GM21447 (cell line): ENCODE results near the gene TSPAN32.

ENCODE experiments used
- ATAC-seq: cut with Tn5 transposase; IDR thresholded peaks from one replicate; pipeline ENCODE4 v1.9.1; 2021; ENCODE audit not compliant: unreplicated experiment

TSPAN32 gene

DNA sequence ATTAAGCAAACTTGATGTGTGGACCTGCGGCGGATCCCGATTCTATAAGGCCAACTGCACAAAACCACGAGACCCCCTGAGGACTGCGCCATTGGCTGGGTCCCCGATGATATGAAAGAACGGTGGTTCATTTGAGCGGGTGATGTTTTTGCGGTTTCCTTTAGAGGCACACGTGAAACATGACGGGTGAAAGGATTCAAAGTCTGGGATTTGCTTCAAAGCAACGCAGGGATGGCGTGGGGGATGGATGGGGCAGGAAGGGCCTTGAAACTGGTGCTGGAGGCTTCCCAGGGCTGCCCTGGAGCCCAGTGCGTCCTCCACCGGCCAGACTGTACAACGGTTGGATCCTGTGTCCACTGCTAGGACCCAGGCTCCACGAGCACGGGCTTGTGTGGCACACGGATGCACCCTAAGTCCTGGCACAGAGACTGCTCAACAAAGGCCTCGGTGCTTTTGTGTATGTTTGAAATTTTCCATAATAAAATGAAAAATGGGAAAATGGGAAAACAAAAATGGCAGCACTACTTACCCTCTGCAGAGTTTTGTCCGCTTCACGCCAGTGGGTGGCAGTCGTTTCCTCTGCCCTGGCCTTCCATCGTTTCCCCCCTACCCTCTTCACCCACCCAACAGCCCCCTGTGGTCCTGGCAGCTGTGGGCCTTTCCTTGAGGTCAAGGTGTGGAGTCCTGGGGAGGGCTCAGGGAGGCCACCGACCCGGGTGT, 35.1 kb upstream of the TSPAN32 start:
- no peak for ATAC-seq

DNA sequence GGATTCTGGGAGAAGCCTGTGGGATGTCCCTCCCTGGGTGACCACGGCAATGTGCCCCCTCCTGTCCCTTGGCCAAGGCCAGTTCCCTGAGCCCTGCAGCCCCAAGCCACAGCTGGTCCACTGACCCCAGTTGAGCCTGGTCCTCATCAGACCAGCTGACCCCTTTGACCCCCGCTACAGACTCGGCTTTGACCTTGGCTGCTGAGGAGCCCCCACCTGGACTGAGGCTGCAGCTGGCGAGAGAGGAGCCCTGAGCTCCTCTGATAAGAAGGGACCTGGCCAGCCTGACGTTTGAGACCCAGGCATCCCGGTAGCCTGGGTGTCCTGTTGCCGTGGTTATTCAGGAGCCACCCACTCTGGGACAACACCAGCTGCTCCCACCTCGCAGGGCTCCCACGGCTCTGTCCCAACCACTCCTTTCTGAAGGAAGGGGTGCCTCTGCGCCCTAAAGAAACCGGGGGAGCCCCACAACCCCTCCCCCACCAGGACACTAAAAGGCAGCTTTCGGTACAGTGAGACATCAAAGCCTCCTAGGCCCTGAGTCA, 34.4 kb upstream of the TSPAN32 start:
- ATAC-seq = no peak

DNA sequence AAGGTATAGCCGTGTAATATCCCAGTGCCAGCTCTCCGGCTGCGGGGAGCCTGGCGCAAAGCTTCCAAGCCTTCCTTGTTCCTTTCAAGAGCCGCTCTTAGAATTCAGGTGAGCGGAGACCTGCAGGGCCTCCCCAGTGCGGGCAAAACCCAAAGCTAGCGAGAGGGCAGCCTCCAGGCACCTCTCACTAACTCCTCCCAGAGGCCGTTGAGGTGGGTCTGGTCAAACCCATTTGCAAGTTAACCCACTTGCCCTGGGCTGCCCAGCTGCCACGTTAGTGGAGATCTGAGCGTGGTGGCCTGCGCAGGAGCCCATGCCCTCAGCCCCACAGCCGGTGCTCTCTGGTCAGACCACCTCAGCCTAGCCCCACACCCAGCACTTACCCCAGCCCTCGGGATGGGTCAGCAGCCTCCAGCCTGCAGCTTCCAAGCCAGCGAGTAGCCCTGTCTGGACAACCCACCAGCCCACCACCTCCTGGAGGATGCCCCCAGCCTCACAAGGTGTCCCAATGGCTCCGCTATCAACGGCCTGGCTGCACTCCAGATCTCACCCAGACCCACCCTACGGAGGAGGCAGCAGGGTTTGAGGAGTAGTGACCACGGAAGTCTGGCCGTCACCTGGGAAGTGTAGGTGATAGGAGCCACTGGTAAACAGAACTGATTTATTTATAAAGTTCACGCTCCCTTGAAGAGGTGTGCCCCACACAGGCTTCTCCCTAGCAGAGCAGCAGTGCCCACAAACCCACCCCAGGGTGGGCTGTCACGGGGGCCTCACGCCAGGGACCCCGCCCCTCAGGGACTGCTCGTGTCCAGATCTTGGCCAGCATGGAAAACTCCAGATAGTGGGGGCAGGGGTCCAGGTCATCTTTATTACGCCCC, 33.7 kb upstream of the TSPAN32 start:
- ATAC-seq = no peak

- no peak for ATAC-seq
These were observed 32.8 kb upstream of the TSPAN32 start for GRCh38 chr11:2268729-2269600.

DNA sequence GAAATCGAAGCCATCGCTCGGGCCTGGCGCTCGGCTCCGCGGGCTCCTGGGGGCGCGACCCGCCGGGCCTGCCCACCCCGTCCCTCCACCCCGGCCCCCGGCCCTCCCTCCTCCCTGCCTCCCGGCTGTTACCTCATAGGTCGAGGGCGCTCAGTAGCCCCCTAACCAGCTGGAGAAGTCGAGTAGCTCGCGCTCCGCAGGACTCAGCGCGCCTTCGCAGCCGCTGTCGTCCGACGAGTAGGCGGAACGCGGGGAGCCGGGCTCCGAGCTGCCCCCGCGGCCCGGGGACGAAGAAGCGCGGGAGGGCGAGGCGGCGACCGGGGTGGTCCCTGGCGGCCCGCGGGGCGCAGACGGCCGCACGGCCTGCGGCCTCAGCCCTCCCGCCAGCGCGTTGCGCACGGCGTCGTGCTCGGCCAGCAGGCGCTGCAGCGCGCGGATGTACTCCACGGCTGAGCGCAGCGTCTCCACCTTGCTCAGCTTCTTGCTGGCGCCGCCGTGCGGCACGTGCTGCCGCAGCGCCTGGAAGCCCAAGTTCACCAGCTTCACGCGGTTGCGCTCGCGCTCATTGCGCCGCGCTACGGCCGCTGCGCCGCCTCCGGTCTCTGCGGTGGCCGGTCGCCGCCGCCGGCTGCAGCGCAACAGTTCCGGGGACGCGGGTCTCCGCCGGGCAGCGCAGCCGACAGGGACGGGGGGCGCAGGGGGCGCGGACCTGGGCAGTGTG, 32.1 kb upstream of the TSPAN32 start:
- no peak for ATAC-seq

- no peak for ATAC-seq
These were observed 31.3 kb upstream of the TSPAN32 start, which contains the start of gene ASCL2 for GRCh38 chr11:2270322-2271076. ASCL2 (minus strand) TSS chr11:2270588; CDS start chr11:2270332, 256 bp downstream.

DNA sequence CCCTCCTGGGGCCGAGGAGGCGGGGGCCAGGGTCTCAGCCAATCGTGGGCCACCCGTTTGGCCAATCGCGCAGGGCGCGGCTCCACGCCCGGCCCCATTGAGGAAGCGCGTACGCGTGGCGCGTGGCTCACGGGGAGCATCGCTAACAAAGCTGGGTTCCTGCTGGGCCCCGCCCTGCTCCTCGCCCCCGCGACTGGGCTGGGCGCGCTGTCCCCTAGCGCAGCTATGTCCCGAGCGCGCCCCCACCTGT, 30.8 kb upstream of the TSPAN32 start:
- ATAC-seq = no peak

GRCh38 chr11:2271327-2272227, 30.2 kb upstream of the TSPAN32 start:
- ATAC-seq = no peak

- no peak for ATAC-seq
These were observed 29.4 kb upstream of the TSPAN32 start for GRCh38 chr11:2272228-2272945.

DNA sequence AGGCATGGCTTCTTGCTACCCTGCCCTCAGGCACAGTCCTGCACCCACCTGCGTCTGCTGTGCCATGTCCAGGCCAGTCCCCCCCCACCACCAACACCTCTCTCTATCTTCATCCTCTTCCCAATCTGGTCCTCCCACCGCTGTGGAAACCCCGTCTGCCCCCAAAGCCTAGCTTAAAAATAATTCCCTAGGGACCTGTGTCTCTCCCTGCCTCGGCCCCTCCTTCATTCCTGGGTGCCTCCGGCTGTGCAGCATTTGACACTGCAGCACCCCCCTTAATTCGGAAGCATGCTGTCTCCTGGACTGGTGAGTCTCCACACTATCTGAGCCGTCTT, 28.9 kb upstream of the TSPAN32 start:
- no peak for ATAC-seq

GRCh38 chr11:2273311-2273710, 28.5 kb upstream of the TSPAN32 start:
- ATAC-seq = no peak

- no peak for ATAC-seq
These were observed 28.0 kb upstream of the TSPAN32 start for GRCh38 chr11:2273771-2274170.

DNA sequence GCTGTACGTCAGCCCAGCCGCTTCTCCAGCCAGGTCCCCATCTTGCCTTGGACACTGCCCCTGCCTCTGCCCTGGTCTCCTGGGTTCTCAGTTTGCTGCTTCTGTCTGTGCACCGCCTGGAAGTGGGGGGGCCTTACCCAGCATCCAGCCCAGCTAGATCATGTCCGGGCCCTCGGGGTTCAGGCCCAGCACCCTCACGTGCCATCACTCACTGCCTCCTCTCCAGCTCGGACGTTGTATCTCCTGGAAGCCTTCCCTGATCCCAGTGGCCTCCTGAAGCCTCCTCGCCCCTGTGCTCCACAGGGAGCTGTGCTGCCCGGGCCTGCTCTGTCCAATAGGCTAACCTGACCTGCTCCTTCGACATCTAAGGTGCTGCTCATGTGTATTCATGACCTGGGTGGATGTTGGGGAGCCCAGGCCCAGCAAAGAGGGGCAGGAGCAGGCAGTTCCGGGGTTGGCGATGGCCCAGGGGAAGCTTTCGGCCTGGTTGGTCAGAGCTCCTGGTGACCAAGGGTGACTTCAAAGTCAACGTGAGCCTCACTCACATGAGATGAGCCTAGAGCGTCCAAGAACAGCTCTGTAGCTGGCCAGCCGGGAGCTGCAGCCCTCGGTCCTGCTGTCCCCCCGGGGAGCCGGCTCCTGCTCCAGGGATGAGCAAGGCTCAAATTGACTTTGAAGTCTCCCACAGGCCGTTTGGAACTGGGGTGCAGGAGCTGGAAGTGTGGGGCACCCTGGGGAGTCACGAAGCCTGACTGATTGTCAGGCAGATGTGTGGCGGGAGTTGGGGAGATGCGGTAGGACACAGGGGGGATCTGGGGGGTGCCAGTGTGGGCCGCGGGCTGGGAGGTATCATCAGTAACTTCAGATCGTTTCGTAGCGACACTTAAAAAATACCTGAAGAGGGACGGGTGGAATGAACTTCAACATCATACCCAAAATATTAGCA, 26.2 kb upstream of the TSPAN32 start:
- no peak for ATAC-seq

GRCh38 chr11:2276280-2277007, 25.4 kb upstream of the TSPAN32 start:
- ATAC-seq = no peak

DNA sequence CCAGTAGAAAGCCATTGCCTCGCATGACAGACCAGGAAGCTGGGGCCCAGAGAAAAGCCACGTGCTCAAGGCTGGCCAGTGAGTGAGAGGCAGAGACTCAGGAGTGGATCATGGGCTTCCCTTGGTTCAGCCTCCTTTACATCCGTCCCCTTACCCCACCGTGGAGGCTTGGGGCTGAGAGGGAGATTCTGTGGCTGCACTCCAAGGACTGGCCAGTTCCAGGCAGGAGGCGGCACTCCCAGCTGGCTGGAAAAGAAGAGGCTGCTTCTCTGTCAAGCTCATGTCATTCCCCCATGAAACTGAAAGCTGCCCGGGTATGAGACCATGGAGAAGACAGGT, 24.8 kb upstream of the TSPAN32 start:
- ATAC-seq = no peak

GRCh38 chr11:2277933-2278523, 23.8 kb upstream of the TSPAN32 start:
- ATAC-seq = no peak
